IPS-18c (cell line): ENCODE data around the gene SLIT3.

Source experiments
- H3K4me3 ChIP-seq: 2 replicates; pipeline ENCODE4 v1.7.0; 2013; ENCODE audit warnings: low read depth, mild to moderate bottlenecking, low read length, moderate library complexity; ENCODE audit not compliant: insufficient read depth
- H3K9me3 ChIP-seq: one replicate; pipeline ENCODE4 v1.6.1; 2013; ENCODE audit warnings: mild to moderate bottlenecking, low read length, moderate library complexity; ENCODE audit not compliant: control insufficient read depth, insufficient read depth

Gene SLIT3

DNA sequence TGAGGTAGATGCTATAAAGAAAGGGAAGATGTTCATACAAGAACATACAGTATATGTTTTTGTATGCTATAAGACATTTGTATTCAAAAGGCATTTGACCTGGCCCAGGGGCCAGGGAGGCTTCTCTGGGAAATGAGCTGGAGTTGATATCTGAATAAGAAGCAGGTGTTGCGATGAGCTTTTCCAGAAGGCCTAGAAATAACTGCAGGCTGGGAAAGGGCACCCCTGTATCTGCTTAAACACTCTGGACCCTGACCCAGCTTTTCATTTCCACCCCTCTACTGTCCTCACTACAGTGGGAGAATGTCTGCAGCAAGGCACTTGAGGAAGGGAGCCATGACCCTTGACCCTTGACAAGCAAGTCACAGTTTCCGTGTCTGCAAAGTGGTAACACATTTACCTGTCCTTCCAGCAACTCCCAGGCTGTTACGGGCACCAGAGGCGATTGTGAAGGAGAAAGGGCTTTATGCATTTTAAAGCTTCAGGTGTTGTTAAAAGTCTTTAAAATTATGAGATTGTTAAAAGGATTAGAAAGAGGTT, 633.6 kb downstream of the SLIT3 start:
- Histone ChIP-seq H3K9me3 (no peaks in the 10 kb centered on the region), H3K4me3 (no peak overlapping the region)

DNA sequence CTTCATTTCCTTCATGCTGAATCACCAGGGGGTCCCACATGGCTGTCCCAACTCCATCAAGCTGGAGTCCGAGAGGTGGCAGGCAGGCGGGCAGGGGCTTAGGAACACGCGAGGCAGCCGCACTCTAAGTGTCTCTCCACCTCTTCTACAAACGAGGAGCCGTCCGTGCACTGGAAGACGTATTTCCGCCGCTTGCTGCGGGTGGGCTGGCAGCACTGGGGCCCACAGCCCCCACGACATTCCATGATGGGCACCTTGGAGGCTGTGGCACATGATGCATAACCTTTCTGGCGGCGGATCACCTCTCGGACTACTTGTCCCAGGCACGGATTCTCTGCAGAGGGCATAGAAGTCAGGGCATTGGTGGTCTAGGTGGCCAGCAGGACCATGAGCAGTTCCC, 634.6 kb downstream of the SLIT3 start:
- Histone ChIP-seq H3K4me3 (no peak overlapping the region), H3K9me3 (no peaks in the 10 kb centered on the region)

DNA sequence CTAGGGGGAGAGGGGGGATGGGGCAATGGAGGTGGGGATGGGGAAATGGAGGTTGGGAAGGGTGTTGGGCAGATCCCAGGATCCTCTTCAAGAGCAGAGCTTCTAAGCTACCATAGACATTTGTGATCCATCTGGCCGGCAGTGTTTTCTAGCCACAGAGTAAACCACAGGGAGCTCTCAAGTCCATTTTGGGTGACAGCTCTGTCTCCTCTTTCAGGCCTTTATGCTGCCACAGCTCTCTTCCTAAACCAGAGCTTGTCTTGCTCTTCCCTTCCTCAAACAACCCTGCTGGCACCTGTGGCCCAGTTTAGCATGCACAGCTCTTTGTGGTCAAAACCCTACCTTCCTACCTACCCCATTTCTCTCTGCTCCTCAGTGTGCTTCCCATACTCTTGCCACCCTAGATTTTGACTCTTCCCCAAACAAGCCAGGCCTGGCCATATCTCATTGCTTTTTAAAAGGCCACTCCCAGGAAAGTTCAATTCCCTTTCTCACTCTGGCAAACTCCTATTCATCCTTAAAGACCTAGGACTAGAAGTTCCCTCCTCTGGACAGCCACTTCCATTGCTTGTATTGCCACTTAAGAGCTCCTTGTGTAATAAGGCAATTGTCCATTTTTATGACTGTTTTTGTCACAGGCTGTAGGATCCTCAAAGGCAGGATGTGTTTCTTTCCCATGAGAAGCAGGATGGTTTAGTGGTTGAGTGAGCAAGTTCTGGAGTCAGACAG, 637.5 kb downstream of the SLIT3 start:
- H3K9me3 ChIP-seq: no peaks in the 10 kb centered on the region
- H3K4me3 ChIP-seq: no peak overlapping the region

DNA sequence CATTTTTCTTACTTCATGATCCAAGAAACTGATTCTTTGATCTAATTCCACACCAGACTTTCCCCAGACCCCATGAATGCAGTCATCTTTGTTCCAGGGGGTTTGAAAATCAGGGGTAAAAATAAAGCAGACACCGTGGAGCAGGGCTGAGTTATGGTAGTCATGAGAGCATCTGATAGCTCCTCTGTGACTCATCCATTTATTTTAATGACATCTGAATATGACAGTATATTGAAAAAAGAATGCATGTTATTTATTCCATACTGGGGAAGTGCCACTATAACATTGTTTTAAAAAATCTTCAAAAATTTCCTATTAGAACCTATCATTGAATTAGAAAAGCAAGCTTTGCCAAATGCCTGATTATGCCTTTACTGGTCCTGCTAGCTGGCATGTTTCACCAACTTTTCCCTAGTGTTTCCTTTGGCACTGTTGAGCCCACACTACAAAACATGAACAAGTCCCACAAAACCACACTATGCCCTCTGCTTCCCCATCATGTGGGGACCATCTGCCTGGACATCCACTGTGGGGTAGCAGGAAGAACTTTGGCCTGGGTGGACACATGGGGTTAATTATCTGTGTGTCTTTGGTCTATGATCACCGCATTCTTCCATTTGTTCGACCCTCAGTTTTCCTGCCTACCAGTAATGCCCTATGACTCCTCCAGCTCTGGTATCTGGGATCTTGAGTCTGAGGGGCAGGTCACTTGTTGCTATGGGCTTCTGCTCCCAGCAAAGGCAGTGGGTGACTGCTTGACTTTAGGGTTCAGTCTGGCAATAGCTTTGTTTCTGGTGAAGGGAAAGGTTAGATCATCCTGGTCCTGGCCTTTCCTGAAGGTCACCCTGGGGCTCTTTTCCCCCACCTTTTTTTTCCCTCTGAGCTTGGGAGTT, 639.1 kb downstream of the SLIT3 start:
- no peaks in the 10 kb centered on the region for H3K9me3 ChIP-seq
- no peak overlapping the region for H3K4me3 ChIP-seq

DNA sequence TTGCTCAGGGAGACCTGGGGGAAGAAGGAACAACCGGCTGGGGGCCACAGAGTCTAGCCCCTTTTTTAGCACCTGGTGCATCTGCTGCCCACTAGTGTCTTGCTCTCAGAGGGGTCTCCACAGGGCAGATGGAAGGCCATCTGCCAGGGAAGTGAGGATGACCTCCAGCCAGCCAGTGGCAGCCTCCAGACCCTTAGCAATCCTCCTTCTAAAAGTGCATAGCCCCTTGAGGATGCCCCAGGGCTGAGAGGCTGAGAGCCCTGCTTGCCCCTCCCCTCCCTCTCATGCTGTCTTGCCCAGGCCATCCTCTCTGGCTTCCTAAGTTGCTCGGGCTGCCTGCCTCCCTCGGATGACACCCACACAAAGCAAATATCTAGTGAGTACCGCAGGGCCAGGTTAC, 640.2 kb downstream of the SLIT3 start:
- H3K9me3 ChIP-seq: no peaks in the 10 kb centered on the region

DNA sequence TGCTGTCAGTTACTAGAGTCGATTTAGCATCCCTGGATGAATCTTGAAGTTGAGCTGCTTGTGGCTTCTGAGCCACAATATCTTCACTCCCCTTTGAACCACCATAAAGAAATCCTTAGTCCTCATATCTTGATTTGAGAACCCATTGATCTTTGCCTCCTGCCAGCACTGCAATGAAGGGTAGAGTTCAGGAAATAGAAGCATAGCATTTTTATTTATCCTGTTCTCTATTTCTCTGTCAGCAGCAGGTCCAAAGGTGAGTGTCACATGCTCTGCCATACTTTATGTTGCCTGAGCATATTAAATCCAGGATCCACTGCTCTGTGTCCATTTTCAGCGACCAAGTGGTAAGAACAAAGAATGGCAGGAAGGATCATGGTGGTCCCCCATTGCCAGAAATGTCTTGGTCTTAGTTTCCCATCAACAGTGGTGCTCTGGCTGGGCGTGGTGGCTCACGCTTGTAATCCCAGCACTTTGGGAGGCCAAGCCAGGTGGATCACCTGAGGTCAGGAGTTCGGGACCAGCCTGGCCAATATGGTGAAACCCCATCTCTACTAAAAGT, 641.6 kb downstream of the SLIT3 start:
- H3K4me3 ChIP-seq: no peak overlapping the region
- no peaks in the 10 kb centered on the region for H3K9me3 ChIP-seq

More for the DNA sequence above, 640.2 kb downstream of the SLIT3 start:
- no peak overlapping the region for H3K4me3 ChIP-seq

DNA sequence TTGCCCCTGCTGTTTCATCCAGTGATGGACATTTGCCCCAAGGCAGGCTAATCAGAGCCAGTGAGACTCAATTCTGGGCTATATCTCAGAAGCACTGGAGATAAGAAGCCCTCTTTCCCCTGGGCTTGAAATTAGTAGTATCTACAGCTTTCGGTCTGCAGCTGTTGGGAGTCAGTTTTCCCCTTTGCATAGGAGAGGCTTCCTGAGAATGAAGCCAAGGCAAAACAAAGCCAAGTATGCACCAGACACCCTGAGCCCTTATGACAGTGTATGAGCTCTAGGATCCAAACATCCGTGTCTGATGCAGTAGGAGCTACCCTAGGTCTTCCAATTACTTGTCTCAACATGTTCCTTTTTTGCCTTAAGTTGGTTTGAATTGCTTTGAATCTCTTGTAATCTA, 642.5 kb downstream of the SLIT3 start:
- H3K9me3 ChIP-seq: no peaks in the 10 kb centered on the region
- no peak overlapping the region for H3K4me3 ChIP-seq

DNA sequence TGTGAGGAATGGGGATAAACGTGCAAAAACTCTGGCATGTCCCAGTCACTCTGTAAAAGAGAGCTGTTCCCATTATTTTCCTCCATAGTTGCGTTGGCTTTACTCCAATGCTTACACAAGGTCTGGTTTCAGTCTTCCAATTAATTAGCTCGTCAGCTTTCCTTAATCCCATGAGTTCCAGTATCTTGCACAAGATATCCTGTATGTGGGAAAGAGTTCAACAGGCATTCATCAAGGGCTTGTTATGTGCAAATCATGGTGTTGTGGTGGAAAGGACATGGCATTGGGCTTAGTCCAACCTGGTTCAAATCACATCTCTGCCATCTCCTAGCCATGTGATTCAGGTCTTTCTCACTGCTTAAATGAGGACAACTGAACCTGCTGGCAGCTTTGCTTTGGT, 644.3 kb downstream of the SLIT3 start:
- no peaks in the 10 kb centered on the region for H3K9me3 ChIP-seq
- H3K4me3 ChIP-seq: no peak overlapping the region

DNA sequence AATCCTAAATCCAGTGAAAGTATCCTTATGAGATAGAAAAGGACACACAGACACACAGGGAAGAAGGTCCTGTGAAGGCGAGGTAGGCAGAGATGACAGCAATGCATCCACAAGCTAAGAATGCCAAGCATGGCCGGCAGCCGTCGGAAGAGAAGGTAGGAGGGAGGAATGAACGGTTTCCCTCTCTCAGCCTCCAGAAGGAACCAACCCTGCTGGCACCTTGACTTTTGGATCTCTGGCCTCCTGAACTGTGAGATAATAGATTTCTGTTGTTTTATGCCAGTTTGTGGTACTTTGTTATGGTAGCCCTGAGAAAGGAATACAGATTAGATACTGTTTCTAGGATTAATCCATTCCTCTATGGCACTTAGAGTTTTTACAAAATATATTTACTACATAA, 645.6 kb downstream of the SLIT3 start:
- Histone ChIP-seq H3K9me3 (no peaks in the 10 kb centered on the region), H3K4me3 (no peak overlapping the region)

DNA sequence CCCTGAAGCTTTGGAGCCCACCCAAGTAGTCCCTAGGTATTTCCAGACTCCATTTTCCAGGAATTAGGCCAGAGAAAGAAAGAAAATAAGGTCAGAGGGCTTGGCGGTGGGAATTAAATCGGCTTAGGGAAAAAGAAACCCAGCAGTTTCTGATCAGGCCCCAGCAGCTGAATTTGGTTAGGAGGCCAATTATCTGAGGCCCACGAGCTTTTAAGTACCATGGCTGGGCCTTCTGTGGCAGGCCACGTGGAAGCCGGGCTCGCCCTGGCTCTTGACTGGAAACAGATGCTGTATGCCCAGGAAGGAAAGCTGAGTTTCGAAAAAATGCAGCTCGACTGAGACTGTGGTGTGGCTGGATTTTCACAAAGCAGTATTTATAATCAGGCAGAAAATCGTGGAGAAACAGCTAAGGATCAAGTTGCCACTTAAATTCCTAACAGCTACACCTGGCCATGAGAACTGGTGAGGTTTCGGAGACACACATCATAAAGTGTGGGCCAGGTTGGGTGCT, 646.7 kb downstream of the SLIT3 start:
- no peaks in the 10 kb centered on the region for H3K9me3 ChIP-seq
- H3K4me3 ChIP-seq: no peak overlapping the region

DNA sequence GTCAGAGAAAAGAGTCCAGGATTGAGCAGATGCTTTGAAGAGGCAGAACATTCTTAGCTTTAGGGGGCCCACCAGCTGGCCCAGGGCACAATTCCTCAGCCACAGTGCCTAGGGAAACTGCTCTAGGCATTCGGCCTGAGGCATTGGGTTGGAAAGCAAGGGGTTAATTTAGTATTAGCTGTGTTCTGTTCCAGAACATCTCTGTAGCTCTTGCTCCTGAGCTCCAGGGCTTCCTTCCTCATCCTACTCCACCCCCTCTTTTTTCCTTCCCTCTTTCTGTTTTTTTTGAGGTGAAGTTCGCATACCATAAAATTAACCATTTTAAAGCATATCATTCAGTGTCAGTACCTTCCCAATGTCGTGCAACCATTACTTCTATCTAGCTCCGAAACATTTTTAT, 647.3 kb downstream of the SLIT3 start:
- Histone ChIP-seq H3K9me3 (no peaks in the 10 kb centered on the region), H3K4me3 (no peak overlapping the region)

DNA sequence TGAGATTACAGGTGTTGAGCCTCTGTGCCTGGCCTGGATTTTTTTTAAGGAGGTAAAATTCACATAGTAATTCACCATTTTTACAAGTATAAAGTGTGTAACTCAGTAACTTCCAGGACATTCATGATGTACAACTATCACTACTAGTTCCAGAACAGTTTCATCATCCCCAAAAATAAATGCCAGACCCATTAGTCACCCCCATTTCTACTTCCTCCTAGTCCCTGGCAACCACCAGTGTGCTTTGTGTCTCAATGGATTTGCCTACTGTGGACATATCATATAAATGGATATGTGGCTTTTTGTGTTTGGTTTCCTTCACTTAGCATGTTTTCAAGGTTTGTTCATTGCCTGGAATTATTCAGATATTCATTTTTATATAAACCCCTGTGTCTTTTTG, 649.3 kb downstream of the SLIT3 start:
- no peak overlapping the region for H3K4me3 ChIP-seq
- no peaks in the 10 kb centered on the region for H3K9me3 ChIP-seq

DNA sequence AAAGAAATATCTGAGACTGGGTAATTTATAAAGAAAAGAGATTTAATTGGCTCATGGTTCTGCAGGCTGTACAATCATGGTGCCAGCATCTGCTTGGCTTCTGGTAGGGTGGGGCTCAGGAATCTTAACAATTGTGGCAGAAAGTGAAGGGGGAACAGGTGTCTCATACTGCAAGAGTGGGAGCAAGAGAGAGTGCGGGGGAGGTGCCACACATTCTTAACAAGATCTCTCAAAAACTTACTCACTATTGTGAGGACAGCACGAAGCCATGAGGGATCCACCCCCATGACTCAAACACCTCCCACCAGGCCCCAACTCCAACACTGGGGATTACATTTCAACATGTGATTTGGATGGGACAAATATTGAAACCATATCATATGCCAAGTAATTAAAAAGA, 651.6 kb downstream of the SLIT3 start:
- Histone ChIP-seq H3K4me3 (no peak overlapping the region), H3K9me3 (no peaks in the 10 kb centered on the region)

DNA sequence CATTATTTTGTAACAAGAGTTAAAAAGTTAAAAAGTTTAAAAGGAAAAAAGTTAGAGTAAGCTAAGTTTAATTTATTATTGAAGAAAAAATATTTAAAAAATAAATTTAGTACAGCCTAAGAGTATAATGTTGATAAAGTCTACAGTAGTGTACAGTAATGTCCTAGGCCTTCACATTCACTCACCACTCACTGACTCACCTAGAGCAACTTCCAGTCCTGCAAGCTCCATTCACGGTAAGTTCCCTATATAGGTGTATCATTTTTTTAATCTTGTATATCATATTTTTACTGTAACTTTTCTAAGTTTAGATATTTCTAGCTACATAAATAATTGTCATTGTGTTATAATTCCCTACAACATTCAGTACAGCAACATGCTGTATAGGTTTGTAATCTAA, 652.4 kb downstream of the SLIT3 start:
- Histone ChIP-seq H3K4me3 (no peak overlapping the region), H3K9me3 (no peaks in the 10 kb centered on the region)

DNA sequence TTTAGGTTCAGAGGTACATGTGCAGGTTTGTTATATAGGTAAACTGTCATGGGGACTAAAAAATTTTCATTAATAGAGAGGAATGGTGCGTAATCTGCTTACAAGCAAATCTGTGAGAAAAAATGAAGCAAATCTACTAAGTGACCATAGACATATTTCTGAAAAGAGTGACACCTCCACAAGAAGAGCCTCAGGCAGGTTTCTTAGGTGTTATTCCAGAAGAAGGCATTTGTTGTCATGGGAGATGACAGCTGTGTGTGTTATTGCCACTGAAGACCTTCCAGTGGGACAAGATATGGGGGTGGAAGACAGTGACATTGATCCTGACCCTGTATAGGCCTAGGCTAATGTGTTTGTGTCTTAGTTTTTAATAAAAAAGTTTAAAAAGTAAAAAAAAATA, 652.9 kb downstream of the SLIT3 start:
- H3K9me3 ChIP-seq: no peaks in the 10 kb centered on the region
- no peak overlapping the region for H3K4me3 ChIP-seq

DNA sequence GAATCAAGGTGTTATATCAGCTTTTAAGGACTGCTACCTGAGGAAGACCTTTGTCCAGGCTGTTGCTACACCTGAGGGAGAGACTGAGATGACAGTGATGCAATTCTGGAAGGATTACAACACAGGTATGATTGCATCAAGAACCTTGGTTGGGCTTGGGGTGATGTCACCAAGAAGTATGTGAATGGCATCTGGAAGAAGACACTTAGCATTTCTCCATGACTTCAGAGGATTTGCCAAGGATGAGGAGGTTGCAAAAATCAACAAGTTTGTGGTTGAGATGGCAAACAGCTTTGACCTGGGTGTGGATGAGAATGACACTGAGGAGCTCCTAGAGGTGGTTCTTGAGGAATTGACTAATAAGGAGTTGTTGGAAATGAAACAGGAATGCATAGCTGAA, 653.9 kb downstream of the SLIT3 start:
- Histone ChIP-seq H3K9me3 (no peaks in the 10 kb centered on the region), H3K4me3 (no peak overlapping the region)

DNA sequence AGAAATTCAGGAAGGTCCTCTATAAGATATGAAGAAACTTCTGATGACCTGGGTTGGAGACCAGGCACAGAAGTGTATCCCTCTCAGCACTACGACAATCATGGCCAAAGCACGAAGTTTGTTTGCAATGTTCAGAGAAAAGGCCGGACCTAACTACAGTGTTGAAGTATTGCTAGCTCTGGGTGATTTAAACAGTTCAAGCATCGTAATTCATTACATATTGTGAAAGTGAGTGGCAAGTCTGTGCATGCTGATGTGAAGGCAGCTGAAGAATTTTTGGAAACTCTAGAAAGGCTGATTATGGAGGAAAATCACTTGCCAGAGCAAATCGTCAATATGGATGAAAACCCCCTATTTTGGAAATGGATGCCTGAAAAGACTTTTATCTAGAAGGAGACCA, 654.6 kb downstream of the SLIT3 start:
- Histone ChIP-seq H3K4me3 (no peak overlapping the region), H3K9me3 (no peaks in the 10 kb centered on the region)

DNA sequence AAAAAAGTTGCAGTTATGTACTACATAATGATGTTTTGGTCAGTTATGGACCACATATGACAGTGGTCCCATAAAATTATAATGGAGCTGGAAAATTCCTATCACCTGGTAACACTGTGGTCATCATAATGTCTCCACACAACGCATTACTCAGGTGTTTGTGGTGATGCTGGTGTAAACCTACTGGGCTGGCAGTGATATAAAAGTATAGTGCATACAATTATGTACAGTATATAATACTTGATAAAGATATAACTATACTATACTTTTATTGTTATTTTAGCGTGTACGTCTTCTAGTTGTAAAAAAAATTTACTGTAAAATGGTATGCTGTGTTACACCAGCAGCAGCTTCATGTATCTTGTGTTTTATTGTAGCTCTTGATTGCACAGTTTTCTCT, 655.7 kb downstream of the SLIT3 start:
- H3K9me3 ChIP-seq: no peaks in the 10 kb centered on the region

More for the DNA sequence above, 655.7 kb downstream of the SLIT3 start:
- H3K4me3 ChIP-seq: no peak overlapping the region
